Muscle layer of colon (tissue), 2 donors: ENCODE data around the gene SAMD4A.
A peak's percentile ranks its signal among the peaks of the same experiment; 100 is the strongest.

Experiments used
- H3K27ac ChIP-seq: one replicate; pipeline ENCODE4 v1.7.0; 2013; ENCODE audit warnings: low read depth, mild to moderate bottlenecking, low read length, moderate library complexity
- H3K27me3 ChIP-seq, 2 donors: one replicate each; pipeline ENCODE4 v1.7.0; 2013; ENCODE audit warnings: low read length in 2 of 2, mild to moderate bottlenecking in 2 of 2; ENCODE audit not compliant: insufficient read depth in 2 of 2, control insufficient read depth in 1 of 2
- H3K36me3 ChIP-seq: one replicate; pipeline ENCODE4 v1.7.0; 2013; ENCODE audit warnings: mild to moderate bottlenecking, low read length; ENCODE audit not compliant: insufficient read depth
- H3K4me1 ChIP-seq: one replicate; pipeline ENCODE4 v1.7.0; 2013; ENCODE audit warnings: mild to moderate bottlenecking, low read length; ENCODE audit not compliant: insufficient read depth
- H3K4me3 ChIP-seq, 2 donors: one replicate each; pipeline ENCODE4 v1.7.0; 2013; ENCODE audit warnings: low read length in 2 of 2, low read depth in 1 of 2, mild to moderate bottlenecking in 1 of 2, moderate library complexity in 1 of 2
- H3K9ac ChIP-seq: one replicate; pipeline ENCODE4 v1.7.0; 2013; ENCODE audit warnings: low read length
- H3K9me3 ChIP-seq: one replicate; pipeline ENCODE4 v1.7.0; 2013; ENCODE audit warnings: mild to moderate bottlenecking, low read length
- donor health status: abdominal sarcoma.
- donor health status: Adenocarcinoma of cecum.

Gene SAMD4A

GRCh38 chr14:54600717-54601109 is 33.8 kb downstream of the SAMD4A start:
- Histone ChIP-seq H3K4me1 (peaks cover 31% of the 10 kb centered on the region), H3K9ac (no peak overlapping the region), H3K9me3 (no peaks in the 10 kb centered on the region), H3K4me3 (no peak overlapping the region), H3K27ac (no peak overlapping the region), H3K36me3 (no peaks in the 10 kb centered on the region), H3K27me3 (no peaks in the 10 kb centered on the region)

DNA sequence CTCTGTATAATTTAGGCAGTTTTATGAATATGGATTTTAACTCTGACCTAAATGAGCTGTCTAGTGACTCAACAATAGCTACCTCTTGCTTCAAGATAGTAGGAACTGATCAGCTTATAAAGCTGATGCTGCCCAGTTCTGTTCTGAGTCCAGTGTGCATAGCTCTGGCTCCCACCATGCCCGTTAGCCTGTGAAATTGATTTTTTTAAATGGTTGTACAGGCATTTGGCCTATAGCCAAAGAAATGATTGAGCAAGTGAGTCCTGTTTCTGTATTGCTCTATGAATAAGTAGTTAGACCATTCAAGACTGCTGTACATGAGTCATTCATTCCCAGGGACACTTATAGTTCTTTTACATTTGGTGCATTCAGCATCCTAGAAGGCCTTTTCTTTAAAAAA is 36.4 kb downstream of the SAMD4A start:
- no peak overlapping the region for H3K4me3 ChIP-seq
- peaks cover 46% of the 10 kb centered on the region for H3K4me1 ChIP-seq
- no peaks in the 10 kb centered on the region for H3K36me3 ChIP-seq
- H3K9me3 ChIP-seq: no peaks in the 10 kb centered on the region
- H3K9ac ChIP-seq: no peak overlapping the region
- no peak overlapping the region for H3K27ac ChIP-seq
- H3K27me3 ChIP-seq: no peaks in the 10 kb centered on the region

DNA sequence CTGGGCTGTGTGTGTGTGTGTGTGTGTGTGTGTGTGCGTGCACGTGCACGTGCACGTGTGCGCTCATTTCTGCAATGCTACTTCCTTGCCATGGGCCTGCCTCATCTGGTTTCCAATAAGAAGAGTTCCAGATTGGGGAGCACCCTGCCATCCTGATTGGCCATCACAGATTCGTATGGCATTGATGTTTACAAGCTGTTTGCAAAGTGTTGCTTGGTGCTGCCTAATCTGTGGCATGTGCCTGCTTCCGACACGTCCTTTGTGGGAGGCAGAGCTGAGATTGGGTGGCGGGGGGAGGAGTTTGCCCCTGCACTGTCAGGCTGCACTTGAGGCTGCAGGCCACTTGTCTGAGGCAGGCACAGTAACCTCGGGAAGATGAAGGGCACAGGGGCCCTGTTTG is 39.2 kb downstream of the SAMD4A start:
- Histone ChIP-seq H3K27me3 (no peaks in the 10 kb centered on the region), H3K4me3 (peak overlapping the region in 1 of 2 donors; percentile 16), H3K36me3 (no peaks in the 10 kb centered on the region), H3K9me3 (no peaks in the 10 kb centered on the region), H3K9ac (no peak overlapping the region), H3K4me1 (peaks cover 35% of the 10 kb centered on the region), H3K27ac (peak overlapping the region; percentile 59)

DNA sequence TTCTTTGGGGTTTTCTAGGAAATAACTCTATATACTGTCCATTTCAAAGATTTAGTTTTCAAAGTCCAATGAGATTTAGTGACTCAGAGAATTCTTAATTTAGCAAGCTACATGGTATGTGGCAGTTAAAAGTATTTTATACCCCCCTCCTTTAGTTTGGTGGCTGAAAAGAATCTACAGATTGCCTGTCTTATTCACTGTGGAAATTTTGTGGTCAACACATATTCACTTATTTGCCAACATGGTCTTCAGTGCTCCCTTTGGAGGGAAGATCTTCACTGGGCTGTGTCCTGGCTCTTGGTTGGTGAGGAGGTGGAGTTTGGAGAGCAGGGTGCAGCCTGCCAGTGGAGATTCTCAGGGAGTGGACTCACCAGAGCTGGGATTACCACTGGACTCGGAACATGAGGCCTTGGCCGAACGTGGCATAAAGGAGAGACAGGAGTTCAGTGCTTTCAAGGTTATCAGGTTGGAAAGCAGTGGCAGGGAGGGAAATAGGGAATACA is 39.8 kb downstream of the SAMD4A start:
- H3K9ac ChIP-seq: no peak overlapping the region
- H3K9me3 ChIP-seq: no peaks in the 10 kb centered on the region
- peaks cover 35% of the 10 kb centered on the region for H3K4me1 ChIP-seq
- peak overlapping the region in 1 of 2 donors; percentile 16 for H3K4me3 ChIP-seq
- no peaks in the 10 kb centered on the region for H3K27me3 ChIP-seq
- peak overlapping the region; percentile 59 for H3K27ac ChIP-seq
- no peaks in the 10 kb centered on the region for H3K36me3 ChIP-seq

- Histone ChIP-seq H3K9me3 (no peaks in the 10 kb centered on the region), H3K4me1 (peaks cover 26% of the 10 kb centered on the region), H3K27ac (peak overlapping the region; percentile 41), H3K4me3 (no peak overlapping the region), H3K36me3 (peaks cover 3% of the 10 kb centered on the region), H3K9ac (no peak overlapping the region), H3K27me3 (no peaks in the 10 kb centered on the region)
These were observed 42.6 kb downstream of the SAMD4A start for GRCh38 chr14:54609576-54609975.

DNA sequence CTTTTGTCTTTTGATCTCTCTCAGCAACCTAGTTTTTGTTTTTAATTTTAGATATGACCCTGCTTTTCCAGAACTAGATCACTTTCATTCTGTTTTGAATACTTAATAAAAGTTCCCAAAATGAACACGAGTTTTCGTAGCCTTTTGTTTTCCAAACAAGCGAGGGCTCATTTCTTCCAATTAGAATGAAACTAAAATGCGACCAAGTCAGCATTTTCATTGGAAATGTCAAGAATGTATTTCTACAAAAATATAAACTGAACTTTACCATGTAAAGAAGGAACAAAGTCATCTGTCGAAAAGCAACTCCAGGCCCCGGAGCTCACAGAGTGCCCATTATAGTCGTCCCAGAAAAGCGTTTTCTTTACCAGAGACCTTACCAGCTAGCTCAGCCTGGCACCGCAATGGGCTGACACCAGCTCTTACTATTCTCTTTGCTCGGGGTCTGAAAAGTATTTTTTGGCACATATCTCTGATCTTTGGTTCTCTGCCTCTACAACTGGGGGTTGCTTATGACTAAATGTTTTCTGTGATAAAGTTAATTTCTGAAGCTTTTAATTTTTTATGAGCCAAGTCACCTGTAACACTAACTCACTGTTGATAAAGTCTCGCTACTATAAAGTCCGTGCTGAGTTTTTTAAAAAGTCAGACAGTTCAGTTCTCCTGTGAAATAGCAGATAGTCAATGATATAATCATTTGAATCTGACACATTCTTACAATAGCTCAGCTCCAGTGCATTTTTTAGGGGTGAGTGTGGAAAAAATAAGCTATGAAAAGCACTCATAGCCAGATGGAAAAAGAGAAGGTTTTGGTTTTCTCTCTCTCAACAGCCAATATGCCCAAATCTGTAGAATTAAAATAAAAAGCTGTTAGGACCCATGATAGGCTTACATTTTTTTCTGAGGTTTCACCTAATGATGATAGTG is 43.4 kb downstream of the SAMD4A start:
- H3K9ac ChIP-seq: no peak overlapping the region

GRCh38 chr14:54614296-54614695 is 47.4 kb downstream of the SAMD4A start:
- peaks cover 12% of the 10 kb centered on the region for H3K4me1 ChIP-seq
- no peak overlapping the region for H3K4me3 ChIP-seq
- no peaks in the 10 kb centered on the region for H3K9me3 ChIP-seq
- H3K27ac ChIP-seq: no peak overlapping the region
- H3K27me3 ChIP-seq: no peaks in the 10 kb centered on the region
- H3K9ac ChIP-seq: no peak overlapping the region
- peaks cover 8% of the 10 kb centered on the region for H3K36me3 ChIP-seq

More for the DNA sequence above, 43.4 kb downstream of the SAMD4A start:
- Histone ChIP-seq H3K27me3 (no peaks in the 10 kb centered on the region), H3K4me1 (peaks cover 27% of the 10 kb centered on the region), H3K4me3 (no peak overlapping the region), H3K9me3 (no peaks in the 10 kb centered on the region), H3K27ac (peak overlapping the region; percentile 24), H3K36me3 (peaks cover 8% of the 10 kb centered on the region)

DNA sequence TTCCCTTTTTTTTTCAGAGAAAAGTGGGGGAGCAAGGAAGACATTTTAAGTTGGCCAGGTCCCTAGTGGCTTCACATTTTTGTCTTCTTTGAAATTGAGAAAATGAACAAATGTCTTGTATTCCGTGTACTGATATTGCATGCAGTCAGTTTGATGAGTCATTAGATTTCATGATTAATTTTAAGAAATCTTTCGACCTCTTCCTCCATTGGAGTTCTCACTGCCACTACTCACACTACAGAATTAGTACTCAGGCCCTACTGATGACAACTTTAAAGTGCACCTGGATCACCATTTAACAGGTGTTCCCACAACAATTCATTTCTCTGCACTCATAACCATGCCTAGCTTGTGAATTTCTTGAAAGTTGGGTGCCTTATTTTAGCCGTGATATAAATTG is 50.5 kb downstream of the SAMD4A start:
- Histone ChIP-seq H3K27me3 (no peaks in the 10 kb centered on the region), H3K27ac (no peak overlapping the region), H3K4me3 (no peak overlapping the region), H3K36me3 (peaks cover 8% of the 10 kb centered on the region), H3K9ac (no peak overlapping the region), H3K9me3 (no peaks in the 10 kb centered on the region), H3K4me1 (peaks cover 9% of the 10 kb centered on the region)

DNA sequence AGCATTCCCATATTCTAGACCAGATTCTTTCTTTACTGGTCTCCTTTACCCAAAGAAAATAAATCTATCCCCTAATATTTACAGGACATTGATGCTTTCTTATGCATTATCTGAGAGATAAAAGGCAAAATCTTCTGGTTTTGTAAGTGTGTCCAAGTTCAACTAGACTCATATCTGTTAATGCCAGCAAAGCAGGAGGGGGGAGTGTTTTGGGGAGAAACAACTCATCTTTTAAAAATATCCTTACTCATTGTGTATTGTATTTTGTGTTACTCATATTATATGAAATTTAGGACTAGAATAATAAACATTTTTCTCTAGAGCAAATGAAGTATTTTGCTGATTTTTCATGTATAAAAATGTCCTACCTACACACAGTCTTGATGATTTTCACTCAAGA is 54.8 kb downstream of the SAMD4A start:
- H3K9ac ChIP-seq: no peak overlapping the region
- H3K27me3 ChIP-seq: no peaks in the 10 kb centered on the region
- no peak overlapping the region for H3K27ac ChIP-seq
- H3K36me3 ChIP-seq: no peaks in the 10 kb centered on the region
- no peaks in the 10 kb centered on the region for H3K9me3 ChIP-seq
- H3K4me3 ChIP-seq: no peak overlapping the region
- H3K4me1 ChIP-seq: peaks cover 42% of the 10 kb centered on the region

DNA sequence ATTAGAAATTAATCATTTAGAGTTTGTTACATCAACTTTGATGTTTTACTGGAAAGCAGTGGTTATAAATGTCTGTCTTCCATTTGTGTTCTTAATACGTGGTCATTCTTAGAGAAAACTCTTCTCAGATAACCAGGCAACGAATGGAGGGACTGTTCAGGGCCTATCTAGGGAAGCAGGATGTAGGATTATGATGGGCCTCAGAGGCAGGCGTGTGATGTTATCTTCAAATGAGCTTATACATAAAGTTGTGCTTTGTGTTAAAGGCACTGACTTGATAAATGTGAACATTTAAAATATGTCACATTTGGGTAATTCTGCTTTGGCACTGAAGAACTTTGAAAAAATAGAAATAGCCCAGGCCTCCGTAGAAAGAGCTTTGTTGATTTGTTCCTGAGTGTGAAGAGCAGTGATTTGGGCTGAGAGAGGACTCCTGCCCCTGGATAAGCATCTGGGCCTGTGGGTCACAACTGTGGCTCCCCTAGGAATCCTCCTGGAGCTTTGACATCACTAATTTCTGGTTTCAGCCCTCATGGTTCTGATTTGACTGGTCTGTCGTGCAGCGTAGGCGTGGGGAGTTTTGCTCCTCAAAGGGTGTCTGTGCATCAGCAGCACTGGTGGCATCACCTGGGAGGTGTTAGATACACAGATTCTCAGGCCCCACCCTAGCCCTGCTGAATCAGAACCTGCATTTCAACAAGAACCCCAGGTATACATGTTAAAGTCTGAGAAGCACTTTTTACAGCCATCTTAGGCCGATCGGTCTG is 55.4 kb downstream of the SAMD4A start:
- no peaks in the 10 kb centered on the region for H3K36me3 ChIP-seq
- H3K4me3 ChIP-seq: no peak overlapping the region
- H3K27me3 ChIP-seq: no peaks in the 10 kb centered on the region
- H3K27ac ChIP-seq: no peak overlapping the region
- peaks cover 49% of the 10 kb centered on the region for H3K4me1 ChIP-seq
- no peaks in the 10 kb centered on the region for H3K9me3 ChIP-seq
- no peak overlapping the region for H3K9ac ChIP-seq

DNA sequence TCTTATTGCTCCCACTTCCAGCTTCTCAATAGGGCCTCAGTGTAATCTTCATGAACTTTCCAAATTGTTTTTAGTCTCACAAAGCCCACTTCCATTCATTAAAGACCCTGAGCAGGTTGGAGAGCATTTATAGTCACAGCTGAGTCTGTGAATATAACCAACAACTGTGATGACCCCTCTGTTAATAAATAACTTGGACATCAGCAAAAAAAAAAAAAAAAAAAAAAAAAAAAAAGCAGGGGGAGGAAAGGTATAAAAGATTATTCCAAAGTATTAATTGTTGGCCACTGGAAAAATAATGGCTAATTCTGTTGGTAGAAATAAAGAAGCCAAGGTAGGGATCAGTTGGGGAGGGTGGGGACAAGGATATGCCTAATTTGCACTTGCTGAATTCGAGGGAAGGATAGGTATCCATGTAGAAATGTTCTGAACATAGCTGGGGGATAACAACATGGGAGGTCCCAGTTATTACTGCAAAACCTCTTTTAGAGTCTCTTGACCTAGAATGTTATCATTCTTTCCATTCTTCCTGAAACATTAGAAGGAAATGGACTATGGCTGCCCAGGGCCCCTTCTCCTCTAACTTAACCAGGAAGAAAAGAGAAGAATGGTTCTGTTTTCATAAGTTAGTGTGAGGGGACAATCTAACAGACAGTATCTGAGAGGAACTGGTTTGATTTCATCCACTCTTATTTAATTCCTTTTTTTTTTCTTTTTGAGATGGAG is 56.5 kb downstream of the SAMD4A start:
- no peak overlapping the region for H3K4me3 ChIP-seq
- H3K27ac ChIP-seq: no peak overlapping the region
- H3K4me1 ChIP-seq: peaks cover 59% of the 10 kb centered on the region
- no peak overlapping the region for H3K9ac ChIP-seq
- no peaks in the 10 kb centered on the region for H3K36me3 ChIP-seq
- no peaks in the 10 kb centered on the region for H3K9me3 ChIP-seq
- H3K27me3 ChIP-seq: no peaks in the 10 kb centered on the region
